Upper lobe of right lung (tissue), 1 donor: Measurements from ENCODE around the gene SUN5. TPM values are rescaled to one million over a fixed set of nuclear protein-coding genes. Genes with fewer than 3 reads are reported as not detected.

Experiments
- ATAC-seq: fragments of 200-7000 bp; cut with Tn5 transposase; one replicate; pipeline ENCODE4 v1.9.1; 2020; ENCODE audit warnings: mild to moderate bottlenecking, moderate library complexity
- DNase-seq: peaks from one replicate; pipeline ENCODE4 v3.0.0-alpha.2; 2020
- H3K27ac ChIP-seq: fragments of 200-600 bp; one replicate; pipeline ENCODE4 v1.8.0; 2022
- H3K27me3 ChIP-seq: fragments of 200-600 bp; one replicate; pipeline ENCODE4 v1.8.0; 2022; ENCODE audit warnings: mild to moderate bottlenecking
- H3K36me3 ChIP-seq: fragments of 200-600 bp; one replicate; pipeline ENCODE4 v1.8.0; 2022
- H3K4me1 ChIP-seq: fragments of 200-600 bp; one replicate; pipeline ENCODE4 v1.8.0; 2022
- H3K4me3 ChIP-seq: fragments of 200-600 bp; one replicate; pipeline ENCODE4 v1.8.0; 2022; ENCODE audit warnings: mild to moderate bottlenecking
- H3K9me3 ChIP-seq: fragments of 200-600 bp; one replicate; pipeline ENCODE4 v1.8.0; 2022
- CTCF ChIP-seq: fragments of 200-600 bp; IDR thresholded peaks from one replicate; pipeline ENCODE4 v1.8.0; 2022; ENCODE audit warnings: antibody characterized with exemption
- intact Hi-C: fragments of 100-400 bp; cut with DNase I; formaldehyde crosslinking; loops from one replicate; pipeline ENCODE4 v1.11.0; 2022
- total RNA-seq: library from RNA; stranded (reverse); fragmentation: NEBNext Ultra II Directional; extraction: Animal tissue kit (Norgen Biotek cat#: 25700); gene quantifications from one replicate; pipeline ENCODE4 v1.2.1, GENCODE V29; 2021
- donor health status: DM: no; HTN: yes; CAD: no; lungs with severe emphysema.

The SUN5 gene
- total RNA-seq, 1 donor from 2014 or later = not detected

GRCh38 chr20:32966881-32967781 lies 37.1 kb downstream of the SUN5 start:
- Histone ChIP-seq H3K27ac (no peak overlapping the region), H3K27me3 (no peaks in the 10 kb centered on the region), H3K9me3 (no peaks in the 10 kb centered on the region), H3K4me1 (peaks cover 5% of the 10 kb centered on the region), H3K4me3 (no peak overlapping the region), H3K36me3 (no peaks in the 10 kb centered on the region)
- no peak for TF ChIP-seq CTCF
- intact Hi-C loops = no loop called here
- ATAC-seq (no peak), DNase-seq (peak; percentile 45)

- H3K9me3 ChIP-seq = no peaks in the 10 kb centered on the region
- no peak overlapping the region for H3K27ac ChIP-seq
- DNase-seq (peak; percentile 20), ATAC-seq (no peak)
- no peaks in the 10 kb centered on the region for H3K27me3 ChIP-seq
- no peaks in the 10 kb centered on the region for H3K36me3 ChIP-seq
- no peak overlapping the region for H3K4me3 ChIP-seq
- H3K4me1 ChIP-seq = peaks cover 3% of the 10 kb centered on the region
- intact Hi-C loops = no loop called here
- no peak for TF ChIP-seq CTCF
Observed at GRCh38 chr20:32966382-32966781, 37.9 kb downstream of the SUN5 start.

- Histone ChIP-seq H3K36me3 (no peaks in the 10 kb centered on the region), H3K4me1 (no peaks in the 10 kb centered on the region), H3K9me3 (no peaks in the 10 kb centered on the region), H3K4me3 (no peak overlapping the region), H3K27me3 (no peaks in the 10 kb centered on the region), H3K27ac (no peak overlapping the region)
- DNase-seq (peak; percentile 43), ATAC-seq (no peak)
- intact Hi-C loops = no loop called here
- no peak for TF ChIP-seq CTCF
Observed at GRCh38 chr20:32965581-32966373, 38.5 kb downstream of the SUN5 start.

GRCh38 chr20:32965115-32965514 lies 39.1 kb downstream of the SUN5 start:
- intact Hi-C loops = no loop called here
- Histone ChIP-seq H3K36me3 (no peaks in the 10 kb centered on the region), H3K27ac (no peak overlapping the region), H3K27me3 (no peaks in the 10 kb centered on the region), H3K4me3 (no peak overlapping the region), H3K9me3 (no peaks in the 10 kb centered on the region), H3K4me1 (no peaks in the 10 kb centered on the region)
- no peak for TF ChIP-seq CTCF
- peak; percentile 21 for DNase-seq
- ATAC-seq = no peak

- intact Hi-C loops = no loop called here
- no peaks in the 10 kb centered on the region for H3K9me3 ChIP-seq
- DNase-seq (peak; percentile 3), ATAC-seq (no peak)
- no peak overlapping the region for H3K27ac ChIP-seq
- H3K36me3 ChIP-seq = no peaks in the 10 kb centered on the region
- H3K4me3 ChIP-seq = no peak overlapping the region
- TF ChIP-seq CTCF = no peak
- H3K27me3 ChIP-seq = no peaks in the 10 kb centered on the region
- H3K4me1 ChIP-seq = no peaks in the 10 kb centered on the region
Observed at GRCh38 chr20:32964575-32964974, 39.7 kb downstream of the SUN5 start.
